ENCODE measurements around the gene RAPGEF5.

- no peak for TF ChIP-seq CTCF (IDR thresholded peaks at IDR 0.05 in 8 of 11, conservative IDR thresholded peaks at IDR 0.05 in 3 of 11)
- no peak for TF ChIP-seq POLR2A (IDR thresholded peaks at IDR 0.05)
- no peak for TF ChIP-seq POLR2AphosphoS5 (IDR thresholded peaks at IDR 0.05)
These were observed 17.1 kb downstream of the RAPGEF5 start for GRCh38 chr7:22339725-22340390.
